Measurements from ENCODE around the gene KDM6B. TPM values are rescaled to one million over a fixed set of nuclear protein-coding genes. Genes with fewer than 3 reads are reported as not detected.
A peak's percentile ranks its signal among the peaks of the same experiment; 100 is the strongest.

The KDM6B gene
- polyA plus RNA-seq, 10 donors = 11.6 to 15.5 (median 13.4) TPM

DNA sequence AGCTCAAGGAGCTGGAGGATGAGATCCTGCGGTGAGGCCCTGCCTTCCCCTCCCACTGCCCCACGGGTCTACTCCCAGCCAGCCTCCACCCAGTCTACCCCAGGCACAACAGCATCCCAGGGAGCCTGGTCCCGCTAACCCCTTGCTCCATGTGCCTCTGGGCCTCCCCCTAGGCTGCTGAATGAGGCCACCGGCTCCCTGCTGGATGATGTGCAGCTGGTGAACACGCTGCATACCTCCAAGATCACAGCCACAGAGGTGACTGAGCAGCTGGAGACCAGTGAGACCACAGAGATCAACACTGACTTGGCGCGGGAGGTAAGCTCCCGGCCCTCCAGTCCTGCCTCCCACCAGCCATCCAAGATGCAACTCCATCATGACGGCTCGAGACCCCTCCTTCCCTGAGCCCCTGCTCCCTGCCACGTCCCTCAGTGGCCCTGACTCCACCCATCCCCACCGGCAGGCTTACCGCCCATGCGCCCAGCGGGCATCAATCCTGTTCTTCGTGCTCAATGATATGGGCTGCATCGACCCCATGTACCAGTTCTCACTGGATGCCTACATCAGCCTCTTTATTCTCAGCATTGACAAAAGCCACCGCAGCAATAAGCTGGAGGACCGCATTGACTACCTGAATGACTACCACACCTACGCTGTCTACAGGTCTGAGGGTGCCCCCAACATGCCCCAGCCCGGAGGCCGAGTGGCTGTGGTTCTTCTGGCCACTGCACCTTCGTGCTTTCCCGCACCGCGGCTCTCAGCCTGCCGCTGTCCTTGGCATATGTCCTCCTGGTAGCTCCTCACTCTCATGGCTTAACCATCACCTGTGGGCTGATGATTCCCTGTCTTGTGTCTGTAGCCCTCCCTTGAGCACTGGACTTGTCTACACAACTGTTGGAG lies 15.0 kb upstream of the KDM6B start:
- no peak for DNase-seq

DNA sequence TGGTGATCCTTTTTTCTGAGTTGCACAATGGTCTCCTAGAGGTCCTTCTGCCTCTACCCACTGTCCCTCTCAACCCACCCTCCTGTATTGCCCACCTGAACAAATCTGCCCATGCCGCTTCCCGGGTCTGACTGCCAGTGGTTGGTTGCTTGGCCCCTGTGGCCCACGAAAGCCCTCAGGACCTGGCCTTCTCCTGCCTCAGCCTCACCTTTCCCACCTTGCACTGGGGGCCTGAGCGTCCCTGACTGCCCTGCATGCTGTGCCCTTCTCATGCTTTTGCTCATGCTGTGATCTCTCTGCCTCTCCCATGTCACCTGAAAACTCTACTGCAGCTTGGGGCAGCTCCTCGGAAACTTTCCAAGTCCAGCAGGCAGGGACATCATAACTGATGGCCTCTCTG lies 13.8 kb upstream of the KDM6B start:
- no peak for DNase-seq

DNA sequence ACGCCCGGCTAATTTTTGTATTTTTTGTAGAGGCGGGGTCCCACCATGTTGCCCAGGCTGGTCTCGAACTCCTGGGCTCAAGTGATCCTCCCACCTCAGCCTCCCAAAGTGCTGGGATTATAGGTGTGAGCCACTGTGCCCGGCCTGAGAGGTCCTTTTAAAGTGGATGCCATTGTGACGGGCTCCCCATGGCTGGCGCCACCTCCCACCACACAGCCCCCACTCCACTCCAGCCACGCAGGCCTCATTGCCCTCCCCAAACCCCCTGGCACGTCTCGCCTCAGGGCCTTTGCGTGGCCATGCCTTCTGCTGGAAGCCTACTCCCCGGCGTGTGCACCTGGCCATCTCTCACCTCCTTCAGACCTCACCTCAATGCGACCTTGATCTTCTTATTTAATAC lies 11.9 kb upstream of the KDM6B start:
- DNase-seq = no peak

DNA sequence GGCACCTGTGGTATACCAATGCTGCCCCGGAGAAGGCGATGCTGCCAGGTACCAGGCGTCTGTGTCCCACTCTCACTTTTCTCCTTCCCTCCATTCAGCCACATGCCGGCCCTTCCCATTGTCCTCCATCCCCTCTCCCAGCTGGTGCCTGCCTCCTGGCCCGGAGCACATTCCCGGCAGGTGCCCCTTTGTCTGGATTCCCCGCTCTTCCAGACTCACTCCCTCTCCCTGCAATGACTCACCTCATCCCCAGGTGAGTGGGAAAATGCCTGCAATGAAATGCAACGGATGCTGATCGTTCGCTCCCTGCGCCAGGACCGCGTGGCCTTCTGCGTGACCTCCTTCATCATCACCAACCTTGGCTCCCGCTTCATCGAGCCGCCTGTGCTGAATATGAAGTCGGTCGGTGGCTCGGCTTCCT lies 10.4 kb upstream of the KDM6B start:
- DNase-seq = no peak

DNA sequence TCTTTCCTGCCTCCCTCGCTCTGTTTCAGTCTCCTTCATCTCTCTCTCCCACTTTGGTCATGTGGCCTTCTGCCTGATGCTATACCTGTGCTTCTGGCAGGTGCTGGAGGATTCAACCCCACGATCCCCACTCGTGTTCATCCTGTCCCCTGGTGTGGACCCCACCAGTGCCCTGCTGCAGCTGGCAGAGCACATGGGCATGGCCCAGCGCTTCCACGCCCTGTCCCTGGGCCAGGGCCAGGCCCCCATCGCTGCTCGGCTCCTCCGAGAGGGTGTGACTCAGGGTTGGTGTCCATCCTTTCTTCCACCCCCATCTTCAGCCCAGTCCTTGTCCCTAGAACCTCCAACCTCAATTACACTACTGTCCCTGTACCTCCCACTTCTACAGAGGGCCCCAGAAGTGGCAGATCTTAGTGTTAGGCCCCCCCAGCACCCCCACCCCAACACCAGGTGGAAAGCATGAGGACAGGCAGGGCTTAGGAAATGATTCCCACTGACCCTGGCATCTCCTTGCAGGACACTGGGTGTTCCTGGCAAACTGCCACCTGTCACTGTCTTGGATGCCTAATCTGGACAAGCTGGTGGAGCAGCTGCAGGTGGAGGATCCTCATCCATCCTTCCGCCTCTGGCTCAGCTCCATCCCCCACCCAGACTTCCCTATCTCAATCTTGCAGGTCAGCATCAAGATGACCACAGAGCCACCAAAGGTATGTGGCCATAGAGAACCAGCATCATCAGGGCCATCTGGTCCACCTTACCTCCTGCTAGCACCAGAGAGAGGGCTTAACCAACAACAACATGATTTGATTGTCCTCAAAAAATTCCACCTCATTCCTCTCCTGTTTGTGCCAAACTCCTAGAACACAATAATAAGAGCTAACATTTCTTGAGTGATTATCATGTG lies 9.7 kb upstream of the KDM6B start:
- no peak for DNase-seq

DNA sequence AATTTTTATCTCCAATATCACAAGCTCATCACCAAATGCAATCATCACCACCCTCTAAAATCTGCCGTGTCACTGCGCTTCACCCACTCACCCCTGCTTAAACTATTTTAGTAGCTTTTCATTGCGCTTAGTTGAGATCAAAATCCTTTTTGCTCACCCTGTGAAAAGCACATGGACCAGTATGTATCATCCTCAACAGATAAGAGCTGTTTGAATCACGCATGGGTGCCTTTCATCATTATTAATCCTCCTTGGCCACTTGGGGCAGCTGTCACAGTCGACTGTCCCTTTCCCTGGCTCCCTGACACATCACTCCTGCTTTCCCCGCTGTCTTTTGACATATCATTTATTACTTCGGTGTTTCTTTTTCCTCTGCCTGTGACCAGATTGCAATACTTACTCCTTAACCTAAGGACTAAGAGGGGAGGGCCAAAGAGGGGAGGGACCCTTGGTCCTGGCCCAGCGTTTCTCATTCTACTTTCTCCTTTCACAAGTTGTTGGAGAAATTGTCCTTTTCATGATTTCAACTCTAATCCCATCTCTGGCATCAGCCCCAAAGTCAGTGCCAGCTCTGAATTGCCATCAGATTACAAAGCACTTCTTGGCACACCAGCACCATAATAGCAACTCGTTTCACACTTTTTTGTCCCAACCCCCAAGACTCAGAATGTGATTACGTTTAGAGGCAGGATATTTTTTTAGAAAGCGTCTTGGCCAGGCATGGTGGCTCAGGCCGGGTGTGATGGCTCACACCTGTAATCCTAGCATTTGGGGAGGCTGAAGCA lies 8.6 kb upstream of the KDM6B start:
- no peak for DNase-seq

DNA sequence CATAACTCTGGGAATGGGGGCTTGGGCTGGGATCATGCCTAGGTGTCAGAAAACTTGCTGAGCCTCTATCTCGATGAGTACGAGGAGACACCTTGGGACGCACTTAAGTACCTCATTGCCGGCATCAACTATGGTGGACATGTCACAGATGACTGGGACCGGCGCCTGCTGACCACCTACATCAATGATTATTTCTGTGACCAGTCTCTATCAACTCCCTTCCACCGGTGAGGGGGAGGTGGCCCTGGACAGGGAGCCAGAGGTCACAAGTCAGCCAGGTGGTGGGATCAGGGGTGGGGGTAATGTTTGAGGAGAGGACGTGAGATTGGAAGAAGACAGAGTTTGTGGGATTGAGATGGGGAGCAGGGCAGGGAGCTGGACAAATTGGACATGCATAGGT lies 3.4 kb upstream of the KDM6B start:
- no peak for DNase-seq

DNA sequence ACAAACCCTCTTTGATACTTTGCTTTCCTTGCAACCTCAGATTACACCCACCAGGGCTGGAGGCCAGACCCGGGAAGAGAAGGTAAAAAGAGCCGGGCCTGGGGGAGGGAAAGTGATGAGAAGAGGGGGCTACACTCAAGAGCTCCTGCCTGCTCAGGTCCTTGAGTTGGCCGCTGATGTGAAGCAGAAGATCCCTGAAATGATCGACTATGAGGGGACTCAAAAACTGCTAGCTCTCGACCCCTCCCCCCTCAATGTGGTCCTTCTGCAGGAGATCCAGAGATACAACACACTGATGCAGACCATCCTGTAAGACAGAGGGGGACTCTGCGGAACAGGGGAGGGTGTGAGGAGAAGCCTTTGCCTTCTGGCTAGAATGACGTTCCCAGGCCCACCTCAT lies 2.8 kb upstream of the KDM6B start:
- no peak for DNase-seq

DNA sequence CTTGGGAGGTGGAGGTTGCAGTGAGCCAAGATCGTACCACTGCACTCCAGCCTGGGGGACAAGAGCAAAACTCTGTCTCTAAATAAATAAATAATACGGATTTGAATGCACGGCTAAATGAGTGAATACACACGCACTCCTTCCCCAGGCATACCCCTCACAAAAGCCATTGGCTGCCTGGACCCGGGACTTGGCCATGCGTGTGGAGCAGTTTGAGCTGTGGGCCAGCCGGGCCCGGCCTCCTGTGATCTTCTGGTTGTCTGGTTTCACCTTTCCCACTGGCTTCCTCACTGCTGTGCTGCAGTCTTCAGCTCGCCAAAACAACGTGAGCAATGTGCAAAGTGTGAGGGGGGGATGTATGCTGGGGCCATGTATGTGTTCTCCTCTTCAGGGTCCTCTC lies 1.6 kb upstream of the KDM6B start:
- no peak for DNase-seq

DNA sequence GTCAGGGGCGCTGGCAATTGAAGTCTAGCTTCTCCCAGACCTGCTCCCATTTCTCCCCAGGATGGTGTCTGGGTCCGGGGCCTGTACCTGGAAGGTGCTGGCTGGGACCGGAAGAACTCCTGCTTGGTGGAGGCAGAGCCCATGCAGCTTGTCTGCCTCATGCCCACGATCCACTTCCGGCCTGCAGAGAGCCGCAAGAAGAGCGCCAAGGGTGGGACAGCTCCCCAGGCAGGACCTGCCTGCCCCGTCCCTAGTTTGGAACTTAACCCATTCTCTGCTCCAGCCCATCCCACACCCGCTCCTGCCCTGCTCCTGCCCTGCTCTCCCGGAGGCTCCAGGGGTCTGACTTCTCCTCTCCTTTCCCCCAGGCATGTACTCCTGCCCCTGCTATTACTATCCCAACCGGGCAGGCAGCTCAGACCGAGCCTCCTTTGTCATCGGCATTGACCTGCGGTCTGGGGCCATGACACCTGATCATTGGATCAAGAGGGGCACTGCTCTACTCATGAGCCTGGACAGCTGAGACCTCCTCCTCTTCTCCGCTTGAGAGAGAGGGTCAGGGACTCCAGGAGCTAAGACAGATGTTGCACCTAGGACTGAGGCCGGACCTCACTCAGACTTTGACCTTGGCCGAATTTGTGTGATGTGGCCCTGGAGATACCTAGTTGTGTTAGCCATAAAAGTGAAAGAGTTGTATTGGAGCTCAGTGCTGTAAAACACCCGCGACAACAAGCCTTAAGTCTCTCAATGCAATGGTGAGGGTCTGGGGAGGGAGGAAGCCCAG lies 814 bp upstream of the KDM6B start:
- DNase-seq = no peak

DNA sequence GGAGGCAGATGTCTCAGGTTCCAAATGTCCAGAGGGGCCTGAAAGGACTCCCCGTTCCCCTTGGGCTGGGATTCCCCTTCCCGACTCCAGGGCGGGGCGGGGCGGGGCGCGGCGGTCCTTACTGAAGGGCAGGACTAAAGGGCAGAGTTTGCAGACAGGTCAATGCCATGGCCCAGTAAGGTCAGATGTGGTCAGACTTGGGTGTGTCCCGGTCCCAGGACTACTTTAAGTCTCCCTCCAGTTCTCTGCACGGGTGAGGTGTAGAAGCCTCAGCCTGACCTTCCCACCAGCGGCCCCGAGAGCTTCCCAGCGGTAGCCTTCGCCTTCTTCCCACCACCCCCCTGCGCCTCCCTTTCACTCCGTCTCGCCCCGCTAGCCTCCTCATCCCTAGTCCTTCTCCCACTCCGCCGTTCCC lies 532 bp downstream of the KDM6B start:
- DNase-seq = no peak

DNA sequence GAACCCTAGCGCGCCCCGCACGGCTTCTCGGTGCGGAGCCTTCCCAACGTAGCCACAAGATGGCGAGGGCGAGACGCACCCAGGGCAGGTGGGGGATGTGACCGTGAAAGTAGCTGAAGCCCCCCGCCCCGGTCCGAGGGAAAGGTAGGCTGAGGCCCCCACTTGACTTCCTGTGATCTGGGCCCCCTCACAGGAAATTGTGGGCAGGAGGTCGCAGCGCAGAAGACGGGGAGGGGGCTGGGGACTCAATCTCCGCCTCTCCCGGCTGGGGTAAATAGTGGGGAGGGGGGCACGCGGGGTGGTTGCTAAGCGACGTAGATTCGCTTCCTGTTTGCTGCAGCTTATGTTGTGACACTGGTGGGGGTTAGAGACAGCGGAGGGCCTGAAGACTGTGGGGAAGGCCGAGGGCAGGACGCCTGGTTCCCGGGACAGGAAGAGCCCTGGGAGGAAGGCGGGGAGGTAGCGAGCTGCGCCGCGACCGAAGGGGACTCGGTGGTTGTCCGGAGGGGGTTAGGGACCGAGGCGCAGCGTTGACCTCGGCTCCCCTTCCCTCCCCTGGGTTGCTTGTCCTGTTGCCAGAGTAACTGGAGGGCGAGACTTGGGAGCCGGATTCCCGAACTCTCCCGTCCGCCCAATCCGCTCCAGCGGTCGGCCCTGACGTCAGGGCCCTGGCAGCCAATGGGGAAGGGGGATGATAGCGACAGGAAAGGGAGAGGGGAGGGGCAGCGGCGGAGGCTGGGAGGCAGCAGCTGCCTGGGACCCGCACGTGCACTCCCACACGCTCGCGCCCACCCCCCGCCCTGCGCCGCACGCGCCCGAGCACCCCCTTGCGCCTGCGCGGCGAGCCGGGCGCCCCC lies 1.2 kb downstream of the KDM6B start:
- DNase-seq = peak; percentile 99 to 100 (median 99)

DNA sequence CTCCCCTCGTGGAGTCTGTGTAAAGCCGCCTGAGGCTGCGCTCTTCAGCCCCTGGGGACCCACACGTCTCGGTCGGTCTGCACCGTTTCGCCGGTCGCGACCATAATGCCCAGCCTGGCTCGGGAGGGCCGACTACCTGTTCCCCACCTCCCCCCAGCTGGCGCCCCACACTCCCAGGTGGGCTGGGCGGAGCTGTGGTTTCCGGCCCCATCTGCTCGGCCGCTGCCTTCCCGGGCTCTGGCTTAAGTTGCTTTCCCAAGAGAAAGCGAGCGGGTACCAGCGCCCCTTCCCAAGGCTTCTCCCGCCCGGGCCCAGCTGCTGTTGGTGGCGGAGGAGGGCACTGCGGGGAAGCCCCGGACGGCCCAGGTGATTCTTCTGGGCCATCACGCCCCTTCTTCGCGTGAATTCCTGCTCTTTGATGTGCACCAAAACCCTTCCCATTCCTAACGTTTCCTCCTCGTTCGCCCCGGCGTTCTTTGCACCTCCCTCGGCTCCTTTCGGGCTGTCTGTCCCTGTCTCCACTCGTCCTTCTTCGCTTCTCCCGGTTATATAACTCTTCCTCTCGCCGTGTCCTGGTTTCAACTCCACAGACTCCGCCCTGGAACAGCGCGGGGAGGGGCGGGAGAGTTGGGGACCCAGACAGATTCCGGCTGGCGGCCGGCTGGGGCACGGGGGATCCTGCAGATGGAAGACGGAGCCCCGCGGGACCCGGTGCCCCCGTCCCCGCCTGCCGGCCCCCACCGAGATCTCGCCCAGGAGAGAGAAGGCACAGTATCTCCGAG lies 2.0 kb downstream of the KDM6B start:
- DNase-seq = peak; percentile 74 to 90 (median 78)

DNA sequence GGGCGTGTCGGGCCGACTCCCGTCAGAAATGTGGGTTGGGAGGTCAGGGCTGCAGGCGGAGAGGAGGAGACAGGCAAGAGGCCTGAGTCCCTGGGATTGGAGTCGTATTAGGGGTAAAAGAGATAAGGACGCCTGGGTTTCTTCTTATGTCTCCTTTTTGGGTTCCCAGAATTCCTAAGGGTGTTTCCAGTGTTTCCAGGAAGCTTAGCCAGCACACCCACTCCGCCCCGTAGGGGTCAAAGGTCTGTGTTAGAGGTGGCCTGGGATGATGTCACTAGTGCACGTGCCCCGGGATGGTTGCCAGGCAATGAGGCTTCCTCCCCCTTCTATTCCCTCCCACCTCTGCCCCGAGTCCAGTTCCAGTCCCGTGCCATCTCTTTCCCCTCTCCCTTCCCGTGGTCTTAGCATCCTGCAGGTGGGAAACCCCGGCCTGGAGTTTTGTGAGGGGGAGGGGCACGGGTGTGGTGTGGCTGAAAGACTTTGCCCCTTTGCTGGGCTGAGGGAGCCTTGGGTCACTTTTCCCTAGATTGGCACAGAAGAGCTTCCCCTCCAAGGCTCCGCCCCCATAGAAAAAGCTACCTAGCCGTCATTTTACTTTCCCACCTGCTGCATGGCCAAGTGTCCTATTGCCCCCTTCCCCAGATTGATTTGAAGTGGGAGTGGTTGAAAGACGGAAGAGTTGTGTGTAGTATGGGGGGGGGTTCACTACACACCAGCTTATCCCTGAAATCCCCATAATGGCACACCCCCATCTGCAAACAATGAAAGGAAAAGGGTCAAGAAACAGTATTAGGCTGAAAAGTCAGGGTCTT lies 2.8 kb downstream of the KDM6B start:
- DNase-seq = peak; percentile 88 to 95 (median 93)

DNA sequence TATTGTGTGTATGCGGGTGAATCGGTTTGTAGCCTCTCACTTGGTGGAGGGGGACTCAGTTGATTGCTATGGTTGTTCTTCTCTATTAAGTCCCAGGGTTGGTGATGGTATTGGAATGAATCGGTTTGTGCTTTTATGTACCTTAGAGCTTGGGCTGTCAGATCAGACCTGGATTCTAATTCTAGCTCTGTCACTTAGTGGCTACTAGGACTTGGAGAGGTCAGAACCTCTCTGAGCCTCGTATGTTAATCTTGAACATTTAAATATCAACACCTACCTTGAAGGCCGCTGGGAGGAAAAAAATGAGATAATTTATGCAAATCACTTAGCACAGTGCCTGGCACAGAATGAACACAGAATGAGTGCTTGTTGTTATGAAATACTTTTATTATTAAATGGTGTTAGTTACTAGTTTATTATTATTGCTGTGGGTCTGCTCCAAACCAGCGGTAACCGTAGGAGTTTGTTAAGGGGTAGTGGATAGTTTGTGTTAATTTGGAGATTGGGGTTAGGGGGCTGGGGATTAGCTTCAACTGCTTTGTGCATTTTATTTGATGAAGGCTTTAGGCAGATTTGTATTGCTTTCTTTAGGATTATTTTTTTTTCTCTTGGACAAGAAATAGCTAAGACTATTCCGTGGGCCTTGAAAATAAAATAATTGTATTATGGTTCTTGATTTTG lies 3.5 kb downstream of the KDM6B start:
- no peak for DNase-seq

DNA sequence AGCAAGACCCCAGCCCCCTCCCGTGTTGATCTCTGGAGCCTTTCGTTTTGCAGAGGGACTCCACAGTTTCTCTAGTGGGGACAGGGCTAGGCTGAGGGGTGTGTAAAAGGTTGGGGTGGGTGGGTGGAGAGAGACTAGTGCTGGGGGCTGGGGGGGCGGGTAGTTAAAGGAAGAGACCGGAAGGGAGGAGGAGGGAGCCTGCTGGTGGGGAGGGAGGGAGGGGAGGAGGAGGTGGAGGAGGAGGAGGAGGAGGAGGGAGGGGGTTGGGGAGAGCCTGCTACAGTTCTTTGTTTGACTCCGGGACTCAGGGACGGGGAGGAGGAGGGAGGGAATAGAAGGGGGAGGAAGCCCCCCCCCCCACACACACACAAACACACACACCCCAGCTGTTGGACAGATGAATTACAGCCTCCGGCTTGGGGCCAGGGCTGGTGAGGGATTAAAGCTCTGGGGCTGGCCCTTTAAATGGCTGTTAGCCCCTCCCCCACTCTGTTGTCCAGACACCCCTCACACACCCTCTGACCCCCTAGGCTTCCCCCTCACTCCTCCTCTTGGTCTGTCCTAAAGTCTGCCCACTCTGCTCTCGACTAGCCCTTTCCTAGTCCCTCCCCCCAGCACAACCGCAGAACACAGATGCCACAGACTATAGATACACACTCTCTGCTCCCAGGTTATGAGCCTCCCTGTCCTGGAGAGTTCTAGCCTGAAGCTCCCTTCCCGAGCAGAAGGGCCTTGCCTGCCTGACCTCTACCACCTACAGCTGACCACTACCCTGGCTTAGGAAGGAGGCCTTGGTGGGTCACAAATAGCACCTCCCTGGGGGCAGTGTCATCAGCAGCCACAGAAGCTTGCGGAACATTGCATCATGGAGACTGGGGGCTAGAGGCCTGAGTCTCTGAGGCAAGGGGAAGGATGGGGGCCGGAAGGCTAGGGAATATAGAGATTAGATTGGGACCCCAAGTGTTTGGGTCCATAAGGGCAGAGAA lies 4.4 kb downstream of the KDM6B start:
- peak; percentile 67 to 76 (median 73) for DNase-seq
